ENCODE measurements around the gene NCKAP5.

NCKAP5 gene

GRCh38 chr2:132975193-132976105, 592.8 kb downstream of the NCKAP5 start:
- no peak for DNase-seq

GRCh38 chr2:132974467-132975095, 593.7 kb downstream of the NCKAP5 start:
- DNase-seq, result no peak

GRCh38 chr2:132971310-132972061, 596.8 kb downstream of the NCKAP5 start:
- no peak for DNase-seq

- no peak for DNase-seq
Measured at GRCh38 chr2:132969371-132969985, 598.8 kb downstream of the NCKAP5 start.

GRCh38 chr2:132965460-132965859, 602.8 kb downstream of the NCKAP5 start:
- no peak for DNase-seq

- DNase-seq, result no peak
Measured at GRCh38 chr2:132963161-132963560, 605.1 kb downstream of the NCKAP5 start.

- DNase-seq, result no peak
Measured at GRCh38 chr2:132958887-132959286, 609.4 kb downstream of the NCKAP5 start.

- no peak for DNase-seq
Measured at GRCh38 chr2:132955871-132956615, 612.2 kb downstream of the NCKAP5 start.

GRCh38 chr2:132953771-132954170, 614.5 kb downstream of the NCKAP5 start:
- no peak for DNase-seq

GRCh38 chr2:132951008-132951714, 617.1 kb downstream of the NCKAP5 start:
- no peak for DNase-seq

- DNase-seq, result no peak
Measured at GRCh38 chr2:132949108-132949507, 619.2 kb downstream of the NCKAP5 start.

- DNase-seq, result no peak
Measured at GRCh38 chr2:132948211-132948610, 620.1 kb downstream of the NCKAP5 start.

- DNase-seq, result no peak
Measured at GRCh38 chr2:132943829-132944228, 624.4 kb downstream of the NCKAP5 start.

GRCh38 chr2:132941296-132942020, 626.8 kb downstream of the NCKAP5 start:
- DNase-seq, result no peak

- no peak for DNase-seq
Measured at GRCh38 chr2:132937629-132938028, 630.6 kb downstream of the NCKAP5 start.

GRCh38 chr2:132936791-132937190, 631.5 kb downstream of the NCKAP5 start:
- DNase-seq, result no peak

GRCh38 chr2:132936261-132936660, 632.0 kb downstream of the NCKAP5 start:
- DNase-seq, result no peak

- DNase-seq, result no peak
Measured at GRCh38 chr2:132929786-132930185, 638.5 kb downstream of the NCKAP5 start.

GRCh38 chr2:132923787-132924186, 644.5 kb downstream of the NCKAP5 start:
- no peak for DNase-seq

- no peak for DNase-seq
Measured at GRCh38 chr2:132915812-132916549, 652.3 kb downstream of the NCKAP5 start.

Data from activated naive CD4-positive, alpha-beta T cell treated with anti-CD3 and anti-CD28 coated beads, Interleukin-2, amount 50 U/mL, for 16 hours (primary cell).